ENCODE measurements around the gene NDUFS8. TPM values are rescaled to one million over a fixed set of nuclear protein-coding genes. Genes with fewer than 3 reads are reported as not detected.

NDUFS8 gene
- total and polyA plus RNA-seq, 4 donors = 61.2 to 148 (median 106) TPM

DNA sequence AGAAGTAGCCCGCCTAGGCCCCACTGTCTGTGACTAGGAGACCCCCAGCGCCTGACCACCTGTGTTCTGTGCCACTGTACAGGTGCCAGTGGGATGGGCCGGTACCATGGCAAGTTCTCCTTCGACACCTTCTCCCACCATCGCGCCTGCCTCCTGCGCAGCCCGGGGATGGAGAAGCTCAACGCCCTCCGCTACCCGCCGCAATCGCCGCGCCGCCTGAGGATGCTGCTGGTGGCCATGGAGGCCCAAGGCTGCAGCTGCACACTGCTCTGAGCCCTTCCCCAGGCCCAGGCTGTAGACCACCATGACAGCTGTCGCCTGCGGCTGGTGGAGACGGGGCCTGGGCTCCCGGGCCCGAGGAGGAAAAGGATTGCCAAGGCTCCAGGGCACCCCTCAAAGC, 2.8 kb upstream of the NDUFS8 start:
- H3K27ac ChIP-seq (ENCODE audit: low read depth in 1 of 2, low read length in 2 of 2) = no peak overlapping the region
- H3K9me3 ChIP-seq (ENCODE audit: control insufficient read depth in 4 of 4, low read length in 3 of 4) = no peaks in the 10 kb centered on the region
- H3K9ac ChIP-seq (ENCODE audit: low read depth in 1 of 2, low read length in 2 of 2) = no peak overlapping the region
- H3K36me3 ChIP-seq (ENCODE audit: control insufficient read depth in 4 of 4, insufficient read depth in 3 of 4, low read depth in 1 of 4, low read length in 3 of 4) = no peaks in the 10 kb centered on the region
- no peak for DNase-seq (ENCODE audit: low spot score)
- H3K4me1 ChIP-seq (ENCODE audit: control insufficient read depth in 4 of 4, insufficient read depth in 4 of 4, low read length in 3 of 4) = peaks cover 11 to 26% (median 18%) of the 10 kb centered on the region in 4 donors
- H3K27me3 ChIP-seq (ENCODE audit: control insufficient read depth in 4 of 4, insufficient read depth in 4 of 4, low read length in 3 of 4) = no peaks in the 10 kb centered on the region
- no peak overlapping the region for H3K4me3 ChIP-seq (ENCODE audit: low read depth in 1 of 3, low read length in 3 of 3)
- WGBS = 93% methylated on average over 21 of the region's 21 CpGs
- TF ChIP-seq MAX (IDR thresholded peaks at IDR 0.05) = no peak
- no peak for TF ChIP-seq GABPA (IDR thresholded peaks at IDR 0.05 in 1 of 2, conservative IDR thresholded peaks at IDR 0.05 in 1 of 2)
- TF ChIP-seq RXRA (IDR thresholded peaks at IDR 0.05) = no peak
- no peak for TF ChIP-seq EGR1 (IDR thresholded peaks at IDR 0.05; ENCODE audit: low read depth in 2 of 2)
- no peak for TF ChIP-seq ATF3 (IDR thresholded peaks at IDR 0.05)
- no peak for TF ChIP-seq FOXA2 (IDR thresholded peaks at IDR 0.05)
- no peak for TF ChIP-seq FOXA1 (IDR thresholded peaks at IDR 0.05)
- TF ChIP-seq, protein P1, sequence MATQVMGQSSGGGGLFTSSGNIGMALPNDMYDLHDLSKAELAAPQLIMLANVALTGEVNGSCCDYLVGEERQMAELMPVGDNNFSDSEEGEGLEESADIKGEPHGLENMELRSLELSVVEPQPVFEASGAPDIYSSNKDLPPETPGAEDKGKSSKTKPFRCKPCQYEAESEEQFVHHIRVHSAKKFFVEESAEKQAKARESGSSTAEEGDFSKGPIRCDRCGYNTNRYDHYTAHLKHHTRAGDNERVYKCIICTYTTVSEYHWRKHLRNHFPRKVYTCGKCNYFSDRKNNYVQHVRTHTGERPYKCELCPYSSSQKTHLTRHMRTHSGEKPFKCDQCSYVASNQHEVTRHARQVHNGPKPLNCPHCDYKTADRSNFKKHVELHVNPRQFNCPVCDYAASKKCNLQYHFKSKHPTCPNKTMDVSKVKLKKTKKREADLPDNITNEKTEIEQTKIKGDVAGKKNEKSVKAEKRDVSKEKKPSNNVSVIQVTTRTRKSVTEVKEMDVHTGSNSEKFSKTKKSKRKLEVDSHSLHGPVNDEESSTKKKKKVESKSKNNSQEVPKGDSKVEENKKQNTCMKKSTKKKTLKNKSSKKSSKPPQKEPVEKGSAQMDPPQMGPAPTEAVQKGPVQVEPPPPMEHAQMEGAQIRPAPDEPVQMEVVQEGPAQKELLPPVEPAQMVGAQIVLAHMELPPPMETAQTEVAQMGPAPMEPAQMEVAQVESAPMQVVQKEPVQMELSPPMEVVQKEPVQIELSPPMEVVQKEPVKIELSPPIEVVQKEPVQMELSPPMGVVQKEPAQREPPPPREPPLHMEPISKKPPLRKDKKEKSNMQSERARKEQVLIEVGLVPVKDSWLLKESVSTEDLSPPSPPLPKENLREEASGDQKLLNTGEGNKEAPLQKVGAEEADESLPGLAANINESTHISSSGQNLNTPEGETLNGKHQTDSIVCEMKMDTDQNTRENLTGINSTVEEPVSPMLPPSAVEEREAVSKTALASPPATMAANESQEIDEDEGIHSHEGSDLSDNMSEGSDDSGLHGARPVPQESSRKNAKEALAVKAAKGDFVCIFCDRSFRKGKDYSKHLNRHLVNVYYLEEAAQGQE (IDR thresholded peaks at IDR 0.05) = no peak
- no peak for TF ChIP-seq RAD21 (IDR thresholded peaks at IDR 0.05)
- no peak for TF ChIP-seq NR2F2 (IDR thresholded peaks at IDR 0.05)
- TF ChIP-seq HNF4A (conservative IDR thresholded peaks at IDR 0.05) = no peak
- no peak for TF ChIP-seq TAF1 (conservative IDR thresholded peaks at IDR 0.05)
- TF ChIP-seq CTCF (IDR thresholded peaks at IDR 0.05; ENCODE audit: low read depth, low read length, missing input control) = no peak
- no peak for TF ChIP-seq ZBTB33 (IDR thresholded peaks at IDR 0.05)

GRCh38 chr11:68028802-68029545, 1.5 kb upstream of the NDUFS8 start:
- Histone ChIP-seq H3K9me3 (ENCODE audit: control insufficient read depth in 4 of 4, low read length in 3 of 4) (no peaks in the 10 kb centered on the region), H3K4me3 (ENCODE audit: low read depth in 1 of 3, low read length in 3 of 3) (no peak overlapping the region), H3K9ac (ENCODE audit: low read depth in 1 of 2, low read length in 2 of 2) (no peak overlapping the region), H3K4me1 (ENCODE audit: control insufficient read depth in 4 of 4, insufficient read depth in 4 of 4, low read length in 3 of 4) (peaks cover 19 to 39% (median 29%) of the 10 kb centered on the region in 4 donors), H3K27ac (ENCODE audit: low read depth in 1 of 2, low read length in 2 of 2) (no peak overlapping the region), H3K27me3 (ENCODE audit: control insufficient read depth in 4 of 4, insufficient read depth in 4 of 4, low read length in 3 of 4) (no peaks in the 10 kb centered on the region), H3K36me3 (ENCODE audit: control insufficient read depth in 4 of 4, insufficient read depth in 3 of 4, low read depth in 1 of 4, low read length in 3 of 4) (no peaks in the 10 kb centered on the region)
- DNase-seq (ENCODE audit: low spot score) = no peak
- no peak for TF ChIP-seq ZBTB33 (IDR thresholded peaks at IDR 0.05)
- no peak for TF ChIP-seq RXRA (IDR thresholded peaks at IDR 0.05)
- TF ChIP-seq HNF4A (conservative IDR thresholded peaks at IDR 0.05) = no peak
- TF ChIP-seq RAD21 (IDR thresholded peaks at IDR 0.05) = no peak
- TF ChIP-seq SP1 (IDR thresholded peaks at IDR 0.05) = no peak
- TF ChIP-seq ATF3 (IDR thresholded peaks at IDR 0.05) = no peak
- WGBS = 90% methylated on average over 12 of the region's 12 CpGs

Measured in liver (tissue), 9 donors.